Omental fat pad (tissue), 4 donors: Measurements from ENCODE around the gene PRICKLE1. TPM values are rescaled to one million over a fixed set of nuclear protein-coding genes. Genes with fewer than 3 reads are reported as not detected.

Source experiments
- ATAC-seq: fragments of 150-250 bp; one replicate; pipeline ENCODE4 v1.9.1; 2016; ENCODE audit warnings: mild to moderate bottlenecking, moderate library complexity; ENCODE audit not compliant: low FRiP score
- DNase-seq: peaks from one replicate; pipeline ENCODE4 v3.0.0-alpha.2; 2019; ENCODE audit warnings: low spot score
- total RNA-seq, 4 donors: library from RNA; depleted of rRNA; stranded (reverse); fragments of >200 nt; gene quantifications; one replicate each; pipeline ENCODE4 v1.1.0, GENCODE V29; 2016
- TF ChIP-seq, protein P1 (sequence below), 3 donors: fragments of 450-650 bp; IDR thresholded peaks; one replicate each; pipeline ENCODE4 v1.5.1; 2016 to 2017; ENCODE audit warnings: antibody characterized with exemption in 3 of 3, mild to moderate bottlenecking in 3 of 3, moderate library complexity in 2 of 3

The PRICKLE1 gene
- total RNA-seq, 4 donors from 2014 or later, result 7.2 to 10.9 (median 9.3) TPM

DNA sequence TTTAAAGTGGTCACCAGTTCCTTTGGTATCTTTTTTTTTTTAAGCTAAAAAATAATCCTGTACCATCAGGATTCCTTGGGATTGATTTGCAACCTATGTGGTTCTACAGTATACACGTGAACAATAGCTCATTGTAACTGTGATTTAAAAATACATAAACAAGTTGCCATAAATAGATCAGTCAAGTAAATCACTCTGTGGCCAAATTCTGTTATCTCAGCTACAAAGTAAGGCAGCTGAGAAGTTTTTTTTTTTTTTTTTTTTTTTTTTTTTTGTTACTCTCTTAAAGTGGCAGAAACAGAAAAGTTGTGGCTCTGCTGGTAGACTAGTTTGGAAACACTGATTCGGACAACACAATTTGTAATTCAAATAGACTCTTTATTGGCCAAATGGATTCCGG, 104.5 kb downstream of the PRICKLE1 start:
- DNase-seq (no peak), ATAC-seq (no peak)
- TF ChIP-seq, protein P1, sequence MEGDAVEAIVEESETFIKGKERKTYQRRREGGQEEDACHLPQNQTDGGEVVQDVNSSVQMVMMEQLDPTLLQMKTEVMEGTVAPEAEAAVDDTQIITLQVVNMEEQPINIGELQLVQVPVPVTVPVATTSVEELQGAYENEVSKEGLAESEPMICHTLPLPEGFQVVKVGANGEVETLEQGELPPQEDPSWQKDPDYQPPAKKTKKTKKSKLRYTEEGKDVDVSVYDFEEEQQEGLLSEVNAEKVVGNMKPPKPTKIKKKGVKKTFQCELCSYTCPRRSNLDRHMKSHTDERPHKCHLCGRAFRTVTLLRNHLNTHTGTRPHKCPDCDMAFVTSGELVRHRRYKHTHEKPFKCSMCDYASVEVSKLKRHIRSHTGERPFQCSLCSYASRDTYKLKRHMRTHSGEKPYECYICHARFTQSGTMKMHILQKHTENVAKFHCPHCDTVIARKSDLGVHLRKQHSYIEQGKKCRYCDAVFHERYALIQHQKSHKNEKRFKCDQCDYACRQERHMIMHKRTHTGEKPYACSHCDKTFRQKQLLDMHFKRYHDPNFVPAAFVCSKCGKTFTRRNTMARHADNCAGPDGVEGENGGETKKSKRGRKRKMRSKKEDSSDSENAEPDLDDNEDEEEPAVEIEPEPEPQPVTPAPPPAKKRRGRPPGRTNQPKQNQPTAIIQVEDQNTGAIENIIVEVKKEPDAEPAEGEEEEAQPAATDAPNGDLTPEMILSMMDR (IDR thresholded peaks at IDR 0.05), result no peak

DNA sequence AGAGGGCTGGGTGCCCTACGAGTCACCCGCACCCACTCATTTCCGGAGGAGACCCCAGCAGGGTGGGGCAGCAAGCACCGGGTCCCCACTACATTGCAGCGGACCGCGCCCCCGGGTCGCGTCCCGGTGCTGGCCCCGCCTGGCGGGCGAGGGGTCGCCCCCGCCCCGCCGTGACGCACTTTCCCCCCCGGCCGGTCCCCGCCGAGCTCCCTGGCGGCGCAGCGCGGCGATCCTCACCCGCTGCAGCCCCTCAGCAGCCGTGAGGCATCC, 106.1 kb downstream of the PRICKLE1 start:
- DNase-seq, result peak; percentile 25
- ATAC-seq, result peak; percentile 52
- TF ChIP-seq, protein P1 (IDR thresholded peaks at IDR 0.05), result no peak

DNA sequence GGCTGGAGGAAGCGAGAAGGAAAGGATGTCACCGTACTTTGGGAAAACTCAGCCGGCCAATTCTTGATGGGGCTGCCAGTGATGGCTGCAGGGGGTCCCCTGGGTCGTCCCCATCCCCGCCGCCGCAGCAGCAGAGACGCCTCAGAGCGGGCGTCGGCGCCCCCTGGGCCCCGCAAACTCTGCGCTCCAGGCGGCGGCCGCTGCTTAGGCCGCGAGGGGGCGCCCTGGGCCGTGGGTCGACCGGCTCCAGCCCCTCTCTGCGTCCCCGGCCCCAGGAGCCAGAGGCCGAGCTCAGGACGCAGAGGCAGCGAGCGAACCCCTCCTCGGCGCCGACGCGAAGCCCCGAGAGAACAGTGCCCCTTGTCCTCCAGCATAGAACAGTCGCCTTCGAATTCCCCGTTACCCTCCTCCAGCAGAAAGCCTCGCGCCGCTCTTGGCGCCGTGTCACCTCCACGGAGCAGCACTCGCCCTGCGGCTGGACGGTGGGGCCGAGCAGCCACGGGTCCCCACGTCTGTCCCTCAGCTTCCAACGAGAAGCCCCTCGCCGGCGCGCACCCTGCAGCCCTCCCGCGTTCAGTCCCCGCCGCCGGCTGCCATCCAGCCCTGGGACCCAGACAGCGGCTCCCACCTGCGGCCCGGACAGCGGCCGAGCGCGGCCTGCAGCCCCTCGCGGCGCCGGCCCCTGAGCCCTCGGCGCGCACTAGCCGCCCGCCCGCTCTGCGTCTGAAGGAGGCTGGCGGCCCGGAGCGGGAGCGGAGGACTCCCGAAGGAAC, 106.6 kb downstream of the PRICKLE1 start:
- TF ChIP-seq, protein P1 (IDR thresholded peaks at IDR 0.05), result peak in 1 of 3 donors; percentile 78
- DNase-seq, result peak; percentile 29
- peak; percentile 89 for ATAC-seq

DNA sequence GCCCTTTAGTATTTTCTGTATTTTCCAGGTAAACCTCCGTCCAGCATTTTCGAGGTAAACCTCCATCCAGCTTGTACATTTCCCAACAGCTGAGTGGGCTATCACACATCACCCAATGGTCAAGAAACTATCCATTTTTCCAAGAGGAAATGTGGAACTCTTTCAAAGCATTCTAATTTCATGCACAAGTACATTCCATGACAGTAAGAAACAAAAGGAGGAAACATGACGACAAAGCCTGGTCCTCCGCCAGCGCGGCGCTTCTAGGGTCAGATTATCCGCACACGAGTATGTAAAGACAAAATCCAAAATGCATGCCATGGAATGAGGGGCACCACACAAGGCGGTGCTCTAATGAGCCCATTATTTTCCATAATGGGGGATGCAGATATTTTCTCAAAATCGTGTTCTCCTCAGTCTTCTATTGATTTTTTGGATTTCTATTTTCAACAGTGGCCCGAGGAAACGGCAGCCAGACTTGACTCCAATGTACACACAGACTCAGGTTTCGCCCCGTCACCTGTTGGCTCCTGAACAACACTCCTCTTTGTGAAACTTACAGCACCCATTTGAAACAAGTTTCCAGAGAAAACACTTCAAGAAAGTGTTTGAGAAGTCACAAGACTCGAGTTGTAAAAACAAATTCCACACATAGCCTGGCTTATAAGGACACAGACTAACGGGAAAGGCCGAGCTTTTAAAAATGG, 107.4 kb downstream of the PRICKLE1 start:
- ATAC-seq, result peak; percentile 3
- TF ChIP-seq, protein P1 (IDR thresholded peaks at IDR 0.05), result no peak
- peak; percentile 27 for DNase-seq

DNA sequence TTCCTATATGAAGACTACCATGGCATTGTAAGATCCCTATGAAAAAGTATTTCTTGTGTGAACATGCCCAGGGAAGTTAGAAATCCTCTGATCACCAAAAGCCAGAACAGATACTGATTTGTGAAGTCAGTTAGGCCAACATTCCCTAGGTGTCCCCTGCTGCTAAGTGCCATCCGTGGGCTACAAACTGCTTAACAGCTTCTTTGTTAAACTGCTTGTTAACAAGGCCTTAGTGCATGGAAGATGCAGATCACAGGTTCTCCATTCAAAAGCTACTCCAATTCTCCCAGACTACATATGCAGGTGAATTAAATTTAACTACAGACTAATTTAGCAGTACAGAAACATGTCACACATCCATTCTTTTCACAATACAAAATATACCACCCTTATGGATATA, 108.2 kb downstream of the PRICKLE1 start:
- TF ChIP-seq, protein P1 (IDR thresholded peaks at IDR 0.05), result no peak
- ATAC-seq, result no peak

DNA sequence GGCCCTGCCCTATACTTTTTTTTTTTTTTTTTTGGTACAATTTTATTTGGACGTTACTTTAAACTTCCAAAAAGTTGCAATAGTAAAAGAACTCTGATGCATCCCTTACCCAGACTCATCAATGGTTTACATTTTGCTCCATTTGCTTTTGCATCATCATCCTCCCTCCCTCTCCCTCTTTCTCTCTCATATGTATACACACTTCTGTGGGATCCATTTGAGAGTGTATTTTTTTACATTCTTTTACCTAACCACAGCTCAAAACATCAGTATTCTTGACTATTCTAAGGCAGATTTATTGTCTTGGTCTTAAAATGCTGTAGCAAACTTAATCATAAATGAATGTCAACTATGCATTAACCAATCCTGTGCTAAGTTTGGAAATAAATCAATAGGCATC, 111.6 kb downstream of the PRICKLE1 start:
- ATAC-seq (no peak), DNase-seq (no peak)
- TF ChIP-seq, protein P1 (IDR thresholded peaks at IDR 0.05), result no peak

More for the DNA sequence above, 108.2 kb downstream of the PRICKLE1 start:
- DNase-seq, result no peak

DNA sequence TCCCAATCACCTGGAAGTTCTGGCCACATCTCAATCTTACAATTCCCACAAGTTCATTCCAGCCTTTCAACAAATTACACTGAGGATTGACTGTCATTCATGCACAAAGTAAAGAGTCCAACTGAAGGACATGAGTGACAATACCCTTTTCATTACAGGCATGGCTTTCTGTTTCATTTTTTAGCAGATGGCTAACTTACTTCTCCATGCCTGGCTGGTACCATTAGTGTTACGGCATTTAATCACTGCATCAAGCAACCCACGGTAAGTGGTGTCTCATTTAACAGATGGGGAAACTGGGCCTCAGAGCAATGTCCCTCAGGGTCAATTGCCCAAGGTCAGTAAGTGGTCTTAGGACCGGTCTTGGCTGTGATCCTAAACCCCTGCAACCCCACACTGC, 114.4 kb downstream of the PRICKLE1 start:
- no peak for ATAC-seq
- TF ChIP-seq, protein P1 (IDR thresholded peaks at IDR 0.05), result no peak
- DNase-seq, result no peak
